HG03066 (cell line): ENCODE results near the gene CIRBP.

Experiments used
- ATAC-seq: cut with Tn5 transposase; IDR thresholded peaks from one replicate; pipeline ENCODE4 v1.9.1; 2021; ENCODE audit warnings: low read depth; ENCODE audit not compliant: unreplicated experiment

The CIRBP gene

DNA sequence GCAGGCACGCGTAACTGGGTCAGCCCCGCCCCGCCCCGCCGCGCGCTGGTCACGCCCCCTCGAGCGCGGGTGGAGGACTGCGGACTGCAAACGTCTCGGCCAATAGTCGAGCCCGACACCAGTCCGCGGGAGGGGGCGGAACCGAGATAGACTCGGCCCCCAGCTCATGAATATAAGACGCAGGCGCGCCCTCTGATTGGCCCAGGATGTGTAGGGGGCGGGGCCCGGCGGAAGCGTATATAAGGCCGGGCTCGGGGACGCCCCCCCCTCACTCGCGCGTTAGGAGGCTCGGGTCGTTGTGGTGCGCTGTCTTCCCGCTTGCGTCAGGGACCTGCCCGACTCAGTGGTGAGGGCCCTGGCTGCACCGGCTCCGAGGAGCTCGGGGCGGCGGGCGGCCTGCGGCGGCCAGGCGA is at the start of gene CIRBP:
TSS of gene CIRBP (plus strand) at position 268 of the 413 bp plus-strand sequence. CDS start 1,602 bp downstream, outside the sequence.
- peak; percentile 39 for ATAC-seq

DNA sequence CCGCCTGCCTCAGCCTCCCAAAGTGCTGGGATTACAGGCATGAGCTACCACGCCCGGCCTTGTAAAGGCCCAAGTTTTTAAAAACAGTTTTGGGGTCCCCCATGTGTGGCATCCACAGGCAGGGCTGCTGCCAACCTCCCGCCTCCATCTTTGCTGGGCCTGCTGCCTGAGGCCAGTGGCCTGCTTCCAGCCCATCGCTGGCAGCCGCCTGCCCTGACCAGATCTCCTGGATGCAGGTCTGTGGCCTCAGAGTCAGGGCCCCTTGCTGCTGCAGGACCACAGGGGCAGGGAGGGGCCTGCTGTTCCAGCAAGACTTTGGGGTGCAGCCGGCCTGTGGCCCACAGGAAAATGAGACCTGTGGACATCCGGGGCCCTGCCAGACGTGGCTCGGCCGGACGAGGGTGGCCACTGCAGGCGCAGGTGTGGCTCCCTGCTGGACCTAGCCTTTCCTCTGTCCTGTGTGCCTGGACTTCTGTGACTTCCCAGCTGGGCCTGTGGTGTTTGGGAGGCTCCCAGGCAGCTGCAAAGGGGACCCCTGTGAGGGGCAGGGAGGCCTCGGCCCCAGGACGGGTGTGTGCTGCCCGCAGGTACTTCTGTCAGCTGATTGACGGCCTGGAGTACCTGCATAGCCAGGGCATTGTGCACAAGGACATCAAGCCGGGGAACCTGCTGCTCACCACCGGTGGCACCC is 49.2 kb upstream of the CIRBP start:
- no peak for ATAC-seq

DNA sequence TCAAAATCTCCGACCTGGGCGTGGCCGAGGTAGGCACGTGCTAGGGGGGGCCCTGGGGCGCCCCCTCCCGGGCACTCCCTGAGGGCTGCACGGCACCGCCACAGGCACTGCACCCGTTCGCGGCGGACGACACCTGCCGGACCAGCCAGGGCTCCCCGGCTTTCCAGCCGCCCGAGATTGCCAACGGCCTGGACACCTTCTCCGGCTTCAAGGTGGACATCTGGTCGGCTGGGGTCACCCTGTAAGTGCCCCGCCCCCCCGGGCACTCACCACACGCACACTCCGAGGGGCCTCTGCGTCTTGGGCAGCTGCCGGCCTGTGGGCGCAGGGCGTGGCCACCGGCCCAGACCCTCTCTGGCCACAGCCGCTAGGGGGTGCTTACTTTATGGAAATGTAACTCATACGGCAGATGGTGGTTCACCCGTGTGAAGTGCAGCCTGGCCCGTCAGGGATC is 48.6 kb upstream of the CIRBP start:
- no peak for ATAC-seq

DNA sequence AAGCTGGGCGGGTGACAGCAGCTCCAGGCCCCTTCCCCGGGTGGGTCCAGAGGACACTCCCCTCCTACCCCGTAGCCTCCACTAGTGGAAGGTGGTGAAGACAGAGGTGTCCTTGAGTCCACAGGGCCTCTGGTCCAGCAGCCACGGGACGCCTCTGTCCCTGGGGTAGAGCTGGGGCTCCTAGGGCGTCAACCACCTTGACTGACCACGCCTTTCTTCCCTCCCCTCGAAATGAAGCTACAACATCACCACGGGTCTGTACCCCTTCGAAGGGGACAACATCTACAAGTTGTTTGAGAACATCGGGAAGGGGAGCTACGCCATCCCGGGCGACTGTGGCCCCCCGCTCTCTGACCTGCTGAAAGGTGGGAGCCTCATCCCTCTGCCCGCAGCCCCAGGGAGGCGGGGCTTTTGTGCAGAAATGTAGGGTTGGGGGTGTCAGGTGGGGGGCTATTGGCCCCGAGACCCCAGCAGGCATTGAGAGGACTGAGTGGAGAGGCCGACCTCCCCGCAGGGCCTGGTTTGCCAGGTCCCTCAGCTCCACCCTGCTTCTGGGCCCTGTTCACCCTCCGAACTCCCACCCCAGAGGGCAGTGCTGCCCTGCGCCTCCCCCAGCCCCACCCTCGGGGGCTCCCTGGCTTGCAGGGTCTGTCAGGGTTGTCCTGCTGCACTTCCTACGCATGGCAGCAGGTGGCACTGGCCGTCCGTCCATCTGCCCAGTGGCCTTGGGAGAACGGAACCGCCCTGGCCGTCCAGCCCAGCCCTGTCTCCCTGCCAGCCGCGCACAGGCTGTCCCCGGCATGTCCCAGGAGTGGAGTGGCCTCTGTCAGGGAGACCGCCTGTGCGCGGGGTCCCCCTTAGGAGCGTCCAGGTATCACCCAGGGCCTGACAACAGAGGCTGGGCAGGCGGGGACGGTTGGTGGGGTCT is 47.9 kb upstream of the CIRBP start:
- no peak for ATAC-seq

DNA sequence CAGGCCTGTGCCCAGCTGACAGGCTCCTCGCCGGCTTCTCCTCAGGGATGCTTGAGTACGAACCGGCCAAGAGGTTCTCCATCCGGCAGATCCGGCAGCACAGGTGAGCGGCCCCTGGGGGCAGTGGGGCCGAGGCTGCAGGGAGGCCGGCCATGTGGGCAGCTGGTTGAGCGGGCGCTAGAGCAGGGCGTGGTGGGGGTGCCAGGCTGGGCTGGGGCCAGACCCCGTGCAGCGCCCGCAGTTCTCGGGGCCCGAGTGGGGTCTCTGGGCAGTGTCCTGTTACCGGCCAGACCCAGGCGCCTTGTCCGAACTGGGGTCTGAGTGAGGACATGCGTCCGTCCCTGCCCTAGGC is 47.3 kb upstream of the CIRBP start:
- ATAC-seq = no peak

DNA sequence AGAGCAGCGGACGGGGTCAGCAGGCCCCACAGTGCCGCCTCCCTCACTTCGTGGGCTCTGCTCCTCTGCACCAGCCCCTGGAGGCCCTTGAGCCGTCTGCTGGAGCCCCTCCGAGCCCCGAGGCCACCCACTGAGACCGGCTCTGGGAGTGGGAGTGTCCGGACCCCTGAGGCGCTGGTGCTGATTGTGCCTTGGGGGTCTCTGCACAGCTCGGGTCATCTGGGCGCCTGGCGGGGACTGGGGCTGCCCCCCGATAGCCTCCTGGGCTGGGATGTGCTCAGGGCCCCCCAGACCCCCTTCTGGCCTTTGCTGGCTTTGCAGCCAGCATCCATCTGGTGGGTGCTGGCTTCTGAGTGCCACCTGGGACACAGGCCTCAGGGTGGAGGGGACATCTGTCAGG is 46.7 kb upstream of the CIRBP start:
- no peak for ATAC-seq

DNA sequence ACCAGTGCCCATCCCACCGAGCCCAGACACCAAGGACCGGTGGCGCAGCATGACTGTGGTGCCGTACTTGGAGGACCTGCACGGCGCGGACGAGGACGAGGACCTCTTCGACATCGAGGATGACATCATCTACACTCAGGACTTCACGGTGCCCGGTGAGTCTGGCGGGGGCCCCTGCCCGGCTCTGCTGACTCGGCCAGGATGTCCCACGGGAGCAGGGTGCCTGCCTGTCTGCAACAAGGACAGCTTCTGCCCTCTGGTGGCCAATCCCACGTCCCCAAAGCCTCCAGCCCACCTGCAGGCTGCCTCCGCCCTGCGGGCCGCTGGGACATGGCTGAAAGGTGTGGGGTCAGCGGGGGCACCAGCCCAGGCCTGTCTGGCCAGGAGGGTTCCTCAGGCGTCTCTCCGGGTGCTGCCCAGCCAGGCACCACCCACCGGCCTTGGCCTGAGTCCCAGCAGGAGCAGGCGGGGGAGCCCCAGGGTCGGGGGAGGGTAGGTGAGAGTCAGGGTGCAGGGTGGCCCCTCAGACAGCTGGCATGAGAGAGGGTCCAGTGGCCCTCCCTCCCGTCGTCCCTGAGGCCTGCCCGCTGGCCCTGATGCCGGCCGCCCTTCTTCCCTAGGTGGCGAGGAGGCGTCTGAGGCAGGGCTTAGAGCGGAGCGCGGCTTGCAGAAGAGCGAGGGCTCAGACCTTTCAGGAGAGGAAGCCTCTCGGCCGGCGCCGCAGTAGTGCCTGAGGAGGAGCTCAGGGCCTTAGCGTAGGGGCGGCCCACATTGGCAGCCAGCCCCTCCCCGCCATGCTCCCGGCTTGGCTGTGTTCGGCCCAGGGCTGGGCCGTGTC is 45.9 kb upstream of the CIRBP start:
- no peak for ATAC-seq

DNA sequence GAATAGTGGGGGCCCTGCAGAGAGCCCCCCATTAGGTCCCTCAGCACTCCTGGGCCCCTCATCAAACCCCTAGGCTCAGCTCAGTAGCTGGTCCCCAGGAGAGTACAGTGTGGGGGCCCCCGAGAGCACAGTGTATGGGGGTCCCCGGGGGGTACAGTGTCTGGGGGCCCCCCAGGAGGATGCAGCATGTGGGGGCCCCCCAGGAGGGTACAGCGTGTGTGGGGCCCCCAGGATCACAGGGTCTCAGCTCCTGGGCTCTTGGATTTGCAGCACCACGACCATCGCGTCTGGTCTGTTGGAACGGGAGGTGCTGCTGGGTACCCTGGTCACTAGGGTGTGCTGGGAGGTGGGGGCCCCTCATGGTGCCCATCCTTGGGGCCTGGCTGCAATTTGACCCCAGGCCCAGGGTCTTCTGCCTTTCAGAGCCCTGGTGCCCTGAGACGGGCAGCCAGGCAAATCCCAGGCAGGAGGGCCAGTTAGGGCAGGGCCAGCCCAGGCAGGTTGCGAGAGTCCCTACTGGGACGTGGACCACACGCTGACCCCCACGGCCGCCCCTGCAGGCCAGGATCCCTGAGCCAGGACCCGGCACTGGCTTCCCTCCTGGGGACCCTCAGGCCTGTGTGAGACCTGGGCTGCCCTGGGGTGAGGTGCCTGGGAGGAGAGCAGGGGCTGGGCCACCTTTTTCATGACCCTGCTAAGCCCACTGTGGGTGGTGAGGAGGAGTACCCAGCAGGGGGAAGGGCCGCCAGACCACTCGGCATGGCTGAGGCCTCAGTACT is 44.9 kb upstream of the CIRBP start:
- no peak for ATAC-seq

DNA sequence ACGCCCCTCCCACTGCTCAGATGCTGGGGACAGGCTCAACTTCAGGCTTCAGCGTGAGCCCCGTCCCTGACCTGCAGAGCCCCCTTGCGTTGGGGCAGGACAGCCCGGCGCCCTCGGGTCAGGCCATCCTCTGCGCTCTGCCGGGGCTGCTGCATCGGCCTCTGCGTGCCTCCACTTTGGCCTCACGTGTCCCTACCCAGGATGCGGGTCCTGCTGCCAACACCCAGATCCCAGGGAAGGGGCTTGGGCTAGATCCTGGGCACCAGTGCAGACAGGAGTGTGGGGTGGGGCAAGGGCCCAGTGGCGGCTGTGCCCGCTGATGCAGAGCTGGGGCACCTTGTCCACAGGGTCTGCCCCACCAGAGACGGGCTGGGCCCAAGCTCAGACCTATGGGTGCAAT is 44.3 kb upstream of the CIRBP start:
- no peak for ATAC-seq

DNA sequence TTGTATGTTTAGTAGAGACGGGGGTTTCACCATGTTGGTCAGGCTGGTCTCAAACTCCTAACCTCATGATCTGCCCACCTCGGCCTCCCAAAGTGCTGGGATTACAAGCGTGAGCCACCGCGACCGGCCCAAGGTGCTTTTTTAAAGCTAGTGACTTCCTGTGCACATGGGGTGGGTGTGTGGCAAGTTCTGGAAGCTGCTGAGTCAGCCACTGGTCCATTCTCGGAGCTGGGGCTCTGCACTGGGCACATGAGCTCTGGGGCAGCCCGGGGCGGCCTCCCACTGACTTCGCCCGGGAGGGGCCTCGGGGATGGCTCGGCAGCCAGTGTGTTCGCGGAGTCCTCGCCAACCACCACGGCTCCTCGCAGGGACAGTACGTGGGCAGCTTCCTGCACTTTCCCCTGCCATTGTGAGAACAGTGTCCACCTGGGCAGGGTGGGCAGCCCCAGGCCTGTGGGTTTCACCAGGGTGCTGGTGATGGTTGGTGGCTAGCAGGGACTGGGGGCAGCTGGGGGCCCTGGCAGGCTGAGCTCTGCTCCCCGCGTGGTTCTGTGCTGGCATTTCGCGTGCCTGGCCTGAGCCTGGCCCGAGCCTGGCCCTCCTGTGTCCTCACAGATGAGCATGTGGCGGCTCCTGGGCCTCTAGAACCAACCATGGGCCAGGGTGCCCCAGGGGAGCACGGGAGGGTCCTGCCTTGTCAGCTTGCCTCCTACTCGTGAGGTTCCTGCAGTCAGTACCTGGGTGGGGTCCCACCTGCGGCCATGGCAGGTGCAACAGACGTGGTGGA is 43.5 kb upstream of the CIRBP start:
- no peak for ATAC-seq

DNA sequence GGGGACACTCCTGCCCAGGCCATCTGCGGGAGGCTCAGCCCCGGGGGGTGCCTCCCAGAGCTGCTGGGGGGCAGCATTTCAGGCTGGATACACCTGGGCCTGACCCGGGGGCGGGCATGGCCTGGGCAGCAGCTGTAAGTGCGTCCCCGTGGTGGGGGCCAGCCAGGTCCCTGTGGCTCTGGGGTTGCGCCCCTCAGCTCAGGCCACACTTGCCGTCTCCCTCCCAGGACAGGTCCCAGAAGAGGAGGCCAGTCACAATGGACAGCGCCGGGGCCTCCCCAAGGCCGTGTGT is 43.0 kb upstream of the CIRBP start:
- no peak for ATAC-seq

DNA sequence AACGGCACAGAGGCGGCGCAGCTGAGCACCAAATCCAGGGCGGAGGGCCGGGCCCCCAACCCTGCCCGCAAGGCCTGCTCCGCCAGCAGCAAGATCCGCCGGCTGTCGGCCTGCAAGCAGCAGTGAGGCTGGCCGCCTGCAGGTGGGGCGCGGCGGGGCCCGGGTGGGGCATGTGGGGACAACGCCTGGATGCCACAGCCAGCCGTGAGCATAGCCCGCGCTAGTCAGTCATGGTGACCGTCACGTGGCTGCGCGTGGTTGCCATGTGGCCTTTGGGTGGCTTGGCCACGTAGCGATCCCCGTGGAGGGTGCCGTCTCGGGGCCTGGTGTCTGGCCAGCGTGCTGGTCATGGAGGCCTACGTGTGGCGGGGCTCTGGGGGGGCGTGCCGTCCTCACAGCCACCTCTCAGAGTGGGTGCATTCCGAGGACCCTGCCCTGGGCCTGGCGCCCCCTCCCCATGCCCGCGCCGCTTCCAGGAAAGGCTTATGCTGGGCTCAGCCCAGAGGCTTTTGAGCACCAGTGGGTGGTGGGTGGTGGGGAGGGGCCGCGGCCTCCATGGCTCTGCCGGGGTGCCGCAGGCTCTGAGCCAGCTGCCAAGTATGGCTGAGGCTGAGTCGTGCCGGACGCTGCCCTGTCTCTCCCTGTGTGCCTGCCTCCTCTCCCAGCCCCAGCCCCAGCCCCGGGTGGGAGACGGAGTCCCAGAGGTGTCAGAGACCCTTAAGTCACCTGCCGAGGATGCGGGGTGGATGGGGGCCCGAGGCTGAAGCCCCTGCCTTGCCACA is 42.4 kb upstream of the CIRBP start:
- no peak for ATAC-seq

DNA sequence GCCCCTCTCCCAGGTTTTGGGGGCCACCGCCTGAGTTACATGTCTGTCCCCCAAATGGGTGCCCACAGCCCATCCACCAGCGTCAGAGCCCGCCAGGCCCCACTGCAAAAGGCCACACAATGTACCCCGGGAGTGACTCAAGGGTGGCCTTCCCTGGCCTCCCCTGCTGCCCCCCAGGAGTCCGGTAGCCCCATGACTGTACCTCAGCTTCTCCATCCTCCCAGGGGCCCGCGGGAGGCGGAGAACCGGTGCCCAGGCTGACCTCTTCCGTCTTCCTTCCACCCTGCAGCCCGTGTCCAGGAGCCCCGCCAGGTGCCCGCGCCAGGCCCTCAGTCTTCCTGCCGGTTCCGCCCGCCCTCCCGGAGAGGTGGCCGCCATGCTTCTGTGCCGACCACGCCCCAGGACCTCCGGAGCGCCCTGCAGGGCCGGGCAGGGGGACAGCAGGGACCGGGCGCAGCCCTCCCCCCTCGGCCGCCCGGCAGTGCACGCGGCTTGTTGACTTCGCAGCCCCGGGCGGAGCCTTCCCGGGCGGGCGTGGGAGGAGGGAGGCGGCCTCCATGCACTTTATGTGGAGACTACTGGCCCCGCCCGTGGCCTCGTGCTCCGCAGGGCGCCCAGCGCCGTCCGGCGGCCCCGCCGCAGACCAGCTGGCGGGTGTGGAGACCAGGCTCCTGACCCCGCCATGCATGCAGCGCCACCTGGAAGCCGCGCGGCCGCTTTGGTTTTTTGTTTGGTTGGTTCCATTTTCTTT is 41.7 kb upstream of the CIRBP start:
- ATAC-seq = no peak

DNA sequence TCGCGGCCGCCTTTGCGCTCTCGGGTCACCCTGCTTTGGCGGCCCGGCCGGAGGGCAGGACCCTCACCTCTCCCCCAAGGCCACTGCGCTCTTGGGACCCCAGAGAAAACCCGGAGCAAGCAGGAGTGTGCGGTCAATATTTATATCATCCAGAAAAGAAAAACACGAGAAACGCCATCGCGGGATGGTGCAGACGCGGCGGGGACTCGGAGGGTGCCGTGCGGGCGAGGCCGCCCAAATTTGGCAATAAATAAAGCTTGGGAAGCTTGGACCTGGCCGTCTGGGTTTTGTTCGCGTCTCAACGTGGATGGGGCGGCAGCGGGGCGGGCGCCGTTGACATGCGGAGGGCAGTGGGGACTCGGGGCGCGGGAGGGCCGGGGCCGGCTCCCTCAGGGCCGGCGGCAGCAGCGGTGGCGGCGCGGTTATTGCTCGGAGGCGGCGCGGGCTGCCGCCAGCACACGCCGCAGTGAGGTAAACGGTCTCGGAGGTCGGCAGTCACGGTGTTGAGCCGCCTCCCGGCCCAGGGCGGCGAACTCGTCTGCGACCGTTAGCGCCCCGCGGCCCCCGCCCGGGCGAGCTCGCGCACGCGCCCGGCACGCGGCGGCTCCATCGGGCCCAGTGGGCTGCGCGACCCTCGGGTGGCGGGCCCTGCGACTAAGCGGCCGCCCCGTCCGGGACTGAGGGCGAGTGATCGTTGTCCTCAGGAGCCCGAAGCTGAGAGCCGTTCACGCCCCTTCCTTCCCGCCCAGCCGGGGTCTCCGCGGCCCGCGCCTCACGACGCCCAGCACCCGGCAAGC is 40.8 kb upstream of the CIRBP start:
- ATAC-seq = no peak

DNA sequence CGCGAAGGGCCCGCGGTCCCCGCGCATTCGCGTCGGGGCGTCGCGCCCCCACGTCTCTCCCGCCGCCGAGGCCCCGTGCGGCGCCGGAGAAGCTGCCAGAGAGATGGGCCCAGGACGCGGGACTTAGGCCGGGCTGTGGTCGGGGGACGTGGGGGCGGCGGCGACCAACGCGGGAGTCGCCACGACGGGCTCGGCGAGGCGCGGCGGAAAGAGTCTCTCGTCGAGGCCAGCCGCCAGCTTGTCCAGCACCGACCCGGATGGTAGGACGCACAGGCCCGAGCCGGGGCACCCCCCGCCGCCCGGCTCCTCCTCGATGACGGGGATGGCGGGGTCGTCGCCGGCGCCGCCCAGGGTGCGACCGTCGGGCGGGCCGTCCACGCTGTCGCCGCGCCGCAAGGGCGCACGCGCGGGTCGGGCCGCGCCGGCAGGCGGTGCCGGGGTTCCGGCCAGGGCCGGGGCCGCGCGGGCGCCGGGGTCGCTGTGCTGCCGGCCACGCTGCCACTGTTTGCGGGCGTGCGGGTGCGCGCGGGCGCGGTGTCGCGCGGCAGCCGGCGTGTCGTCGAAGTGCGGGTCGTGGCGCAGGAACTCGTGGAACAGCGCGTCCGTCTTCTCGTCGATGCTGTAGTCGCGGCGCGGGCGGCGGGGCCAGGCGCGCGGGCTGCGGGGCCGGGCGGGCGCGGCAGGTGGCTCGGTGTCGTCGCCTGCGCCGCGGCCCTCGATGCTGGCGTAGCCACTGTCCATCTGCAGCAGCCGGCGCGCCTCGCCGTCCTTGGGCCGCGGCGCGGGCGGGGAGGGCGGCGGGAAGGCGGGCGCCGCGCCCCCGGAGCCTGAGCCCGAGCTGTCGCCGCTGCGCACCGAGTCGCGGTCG is 39.8 kb upstream of the CIRBP start:
- ATAC-seq = no peak
